Measurements from ENCODE around the gene SIX1. TPM values are rescaled to one million over a fixed set of nuclear protein-coding genes. Genes with fewer than 3 reads are reported as not detected.

Gene SIX1
- total RNA-seq, 1 experiment from 2014 or later: 7.4 TPM

GRCh38 chr14:60680511-60680910 is 31.2 kb upstream of the SIX1 start:
- no TSS peak for BruUV-seq (replicated peaks)
- ChIA-PET CTCF (no interaction called here), POLR2A (no interaction called here)

GRCh38 chr14:60679566-60680258 is 30.4 kb upstream of the SIX1 start:
- no peaks in the 10 kb centered on the region for H3K36me3 ChIP-seq (ENCODE audit: control insufficient read depth, insufficient read depth, low read length)
- H3K4me3 ChIP-seq (ENCODE audit: low read depth in 2 of 2, low read length in 2 of 2): no peak overlapping the region
- BruUV-seq (replicated peaks): no TSS peak
- H3K27ac ChIP-seq (ENCODE audit: low read length): no peak overlapping the region
- ATAC-seq (no peak), DNase-seq (ENCODE audit: low read depth, low spot score) (no peak)
- ChIA-PET CTCF (no interaction called here), POLR2A (no interaction called here)
- in situ Hi-C loops (cut with HindIII; ENCODE audit: low pct_unique_long_range_greater_than_20kb, low sequenced_read_pairs) (no loop called here), intact Hi-C loops (cut with micrococcal nuclease; ENCODE audit: unreplicated experiment) (no loop called here)
- no peaks in the 10 kb centered on the region for H3K9me3 ChIP-seq (ENCODE audit: control insufficient read depth, insufficient read depth, low read depth, low read length)
- no peaks in the 10 kb centered on the region for H3K27me3 ChIP-seq (ENCODE audit: control insufficient read depth, insufficient read depth, low read length)
- TF ChIP-seq, protein P1, sequence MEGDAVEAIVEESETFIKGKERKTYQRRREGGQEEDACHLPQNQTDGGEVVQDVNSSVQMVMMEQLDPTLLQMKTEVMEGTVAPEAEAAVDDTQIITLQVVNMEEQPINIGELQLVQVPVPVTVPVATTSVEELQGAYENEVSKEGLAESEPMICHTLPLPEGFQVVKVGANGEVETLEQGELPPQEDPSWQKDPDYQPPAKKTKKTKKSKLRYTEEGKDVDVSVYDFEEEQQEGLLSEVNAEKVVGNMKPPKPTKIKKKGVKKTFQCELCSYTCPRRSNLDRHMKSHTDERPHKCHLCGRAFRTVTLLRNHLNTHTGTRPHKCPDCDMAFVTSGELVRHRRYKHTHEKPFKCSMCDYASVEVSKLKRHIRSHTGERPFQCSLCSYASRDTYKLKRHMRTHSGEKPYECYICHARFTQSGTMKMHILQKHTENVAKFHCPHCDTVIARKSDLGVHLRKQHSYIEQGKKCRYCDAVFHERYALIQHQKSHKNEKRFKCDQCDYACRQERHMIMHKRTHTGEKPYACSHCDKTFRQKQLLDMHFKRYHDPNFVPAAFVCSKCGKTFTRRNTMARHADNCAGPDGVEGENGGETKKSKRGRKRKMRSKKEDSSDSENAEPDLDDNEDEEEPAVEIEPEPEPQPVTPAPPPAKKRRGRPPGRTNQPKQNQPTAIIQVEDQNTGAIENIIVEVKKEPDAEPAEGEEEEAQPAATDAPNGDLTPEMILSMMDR (IDR thresholded peaks at IDR 0.05): no peak
- TF ChIP-seq POLR2AphosphoS5 (IDR thresholded peaks at IDR 0.05; ENCODE audit: low read depth, low read length) (no peak), SIN3A (IDR thresholded peaks at IDR 0.05; ENCODE audit: borderline replicate concordance, insufficient read depth, low read depth, low read length) (no peak), TCF7L2 (IDR thresholded peaks at IDR 0.05; ENCODE audit: low read depth, low read length) (no peak)
- TF ChIP-seq, protein P2, sequence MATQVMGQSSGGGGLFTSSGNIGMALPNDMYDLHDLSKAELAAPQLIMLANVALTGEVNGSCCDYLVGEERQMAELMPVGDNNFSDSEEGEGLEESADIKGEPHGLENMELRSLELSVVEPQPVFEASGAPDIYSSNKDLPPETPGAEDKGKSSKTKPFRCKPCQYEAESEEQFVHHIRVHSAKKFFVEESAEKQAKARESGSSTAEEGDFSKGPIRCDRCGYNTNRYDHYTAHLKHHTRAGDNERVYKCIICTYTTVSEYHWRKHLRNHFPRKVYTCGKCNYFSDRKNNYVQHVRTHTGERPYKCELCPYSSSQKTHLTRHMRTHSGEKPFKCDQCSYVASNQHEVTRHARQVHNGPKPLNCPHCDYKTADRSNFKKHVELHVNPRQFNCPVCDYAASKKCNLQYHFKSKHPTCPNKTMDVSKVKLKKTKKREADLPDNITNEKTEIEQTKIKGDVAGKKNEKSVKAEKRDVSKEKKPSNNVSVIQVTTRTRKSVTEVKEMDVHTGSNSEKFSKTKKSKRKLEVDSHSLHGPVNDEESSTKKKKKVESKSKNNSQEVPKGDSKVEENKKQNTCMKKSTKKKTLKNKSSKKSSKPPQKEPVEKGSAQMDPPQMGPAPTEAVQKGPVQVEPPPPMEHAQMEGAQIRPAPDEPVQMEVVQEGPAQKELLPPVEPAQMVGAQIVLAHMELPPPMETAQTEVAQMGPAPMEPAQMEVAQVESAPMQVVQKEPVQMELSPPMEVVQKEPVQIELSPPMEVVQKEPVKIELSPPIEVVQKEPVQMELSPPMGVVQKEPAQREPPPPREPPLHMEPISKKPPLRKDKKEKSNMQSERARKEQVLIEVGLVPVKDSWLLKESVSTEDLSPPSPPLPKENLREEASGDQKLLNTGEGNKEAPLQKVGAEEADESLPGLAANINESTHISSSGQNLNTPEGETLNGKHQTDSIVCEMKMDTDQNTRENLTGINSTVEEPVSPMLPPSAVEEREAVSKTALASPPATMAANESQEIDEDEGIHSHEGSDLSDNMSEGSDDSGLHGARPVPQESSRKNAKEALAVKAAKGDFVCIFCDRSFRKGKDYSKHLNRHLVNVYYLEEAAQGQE (IDR thresholded peaks at IDR 0.05; ENCODE audit: insufficient read depth in 1 of 2, low read depth in 2 of 2, low read length in 1 of 2): no peak
- no peaks in the 10 kb centered on the region for H3K4me1 ChIP-seq (ENCODE audit: control insufficient read depth, insufficient read depth, low read length)

More at GRCh38 chr14:60680511-60680910, 31.2 kb upstream of the SIX1 start:
- intact Hi-C loops (cut with micrococcal nuclease; ENCODE audit: unreplicated experiment) (no loop called here), in situ Hi-C loops (cut with HindIII; ENCODE audit: low pct_unique_long_range_greater_than_20kb, low sequenced_read_pairs) (no loop called here)
- ATAC-seq (no peak), DNase-seq (ENCODE audit: low read depth, low spot score) (no peak)
- no peak overlapping the region for H3K4me3 ChIP-seq (ENCODE audit: low read depth in 2 of 2, low read length in 2 of 2)
- no peak overlapping the region for H3K27ac ChIP-seq (ENCODE audit: low read length)
- no peaks in the 10 kb centered on the region for H3K27me3 ChIP-seq (ENCODE audit: control insufficient read depth, insufficient read depth, low read length)
- no peak for TF ChIP-seq SIN3A (IDR thresholded peaks at IDR 0.05; ENCODE audit: borderline replicate concordance, insufficient read depth, low read depth, low read length)
- TF ChIP-seq, protein P1 (IDR thresholded peaks at IDR 0.05): no peak
- TF ChIP-seq POLR2AphosphoS5 (IDR thresholded peaks at IDR 0.05; ENCODE audit: low read depth, low read length): no peak
- no peak for TF ChIP-seq TCF7L2 (IDR thresholded peaks at IDR 0.05; ENCODE audit: low read depth, low read length)
- TF ChIP-seq, protein P2 (IDR thresholded peaks at IDR 0.05; ENCODE audit: insufficient read depth in 1 of 2, low read depth in 2 of 2, low read length in 1 of 2): no peak
- H3K4me1 ChIP-seq (ENCODE audit: control insufficient read depth, insufficient read depth, low read length): no peaks in the 10 kb centered on the region
- no peaks in the 10 kb centered on the region for H3K36me3 ChIP-seq (ENCODE audit: control insufficient read depth, insufficient read depth, low read length)
- no peaks in the 10 kb centered on the region for H3K9me3 ChIP-seq (ENCODE audit: control insufficient read depth, insufficient read depth, low read depth, low read length)
